NOMO-1 treated with dmso at 0.1 percent for 144 hours (cell line): ENCODE data around the gene GALR1.

Experiments used
- DNase-seq: peaks from one replicate; lab custom pipeline; 2025; ENCODE audit not compliant: unreplicated experiment; lab: John Stamatoyannopoulos, UW

GALR1 gene

DNA sequence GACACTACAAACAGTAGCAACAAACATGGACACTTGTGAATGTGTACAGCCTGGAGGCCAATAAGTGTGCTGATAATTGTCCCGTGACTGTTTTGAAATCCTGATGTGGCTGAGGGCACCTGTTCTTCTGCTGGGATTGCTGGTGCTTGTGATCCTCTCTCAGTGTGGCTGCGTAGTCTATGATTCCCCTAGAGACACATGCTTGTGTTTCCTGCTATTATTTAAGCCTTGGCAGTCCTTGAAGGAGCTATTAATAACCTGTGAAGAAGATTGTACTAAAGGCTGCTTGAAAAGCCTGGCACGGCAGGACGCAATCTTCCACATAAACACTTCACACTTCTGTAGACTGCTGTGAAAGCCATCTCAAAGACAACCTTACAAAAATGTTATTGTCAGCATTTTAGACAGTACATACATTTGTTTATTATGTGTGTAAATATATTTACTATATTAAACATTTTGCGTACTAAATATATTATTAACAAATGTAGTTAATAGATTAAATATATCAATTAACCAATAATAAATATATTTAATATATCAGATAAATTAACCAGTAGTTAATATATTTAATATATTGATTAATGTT lies 71.4 kb downstream of the GALR1 start:
- DNase-seq: no peak

- DNase-seq: no peak
These were observed 72.5 kb downstream of the GALR1 start for GRCh38 chr18:77321823-77322805.

GRCh38 chr18:77323640-77324299 lies 74.1 kb downstream of the GALR1 start:
- DNase-seq: no peak
